D341Med (cell line): ENCODE data around the gene ST6GALNAC4.
A peak's percentile ranks its signal among the peaks of the same experiment; 100 is the strongest.

ENCODE experiments used
- DNase-seq: peaks from one replicate; pipeline ENCODE4 v3.0.0; 2012; ENCODE audit warnings: low spot score

Gene ST6GALNAC4

DNA sequence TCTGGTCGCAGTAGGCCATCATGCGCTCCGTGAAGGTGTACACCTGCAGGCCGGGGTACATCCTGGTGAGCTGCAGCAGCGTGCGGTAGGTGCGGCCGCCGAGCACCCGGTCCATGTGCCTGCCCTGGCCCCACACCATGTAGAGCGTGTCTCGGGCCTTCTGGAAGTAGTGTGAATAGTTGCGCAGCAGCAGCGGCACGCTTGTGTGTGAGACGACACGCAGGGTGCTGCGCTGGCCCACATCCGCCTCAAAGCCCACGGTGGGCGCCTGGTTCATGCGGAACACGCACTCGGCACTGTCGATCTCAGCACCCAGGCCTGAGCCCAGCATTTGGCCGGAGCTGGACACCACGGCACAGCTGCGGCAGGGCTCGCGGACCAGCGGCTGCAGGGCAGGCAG lies 4.5 kb downstream of the ST6GALNAC4 start:
- DNase-seq, result no peak

GRCh38 chr9:127910613-127911205 lies 6.1 kb downstream of the ST6GALNAC4 start:
- peak; percentile 73 for DNase-seq

- no peak for DNase-seq
These were observed 7.0 kb downstream of the ST6GALNAC4 start for GRCh38 chr9:127909839-127910273.

DNA sequence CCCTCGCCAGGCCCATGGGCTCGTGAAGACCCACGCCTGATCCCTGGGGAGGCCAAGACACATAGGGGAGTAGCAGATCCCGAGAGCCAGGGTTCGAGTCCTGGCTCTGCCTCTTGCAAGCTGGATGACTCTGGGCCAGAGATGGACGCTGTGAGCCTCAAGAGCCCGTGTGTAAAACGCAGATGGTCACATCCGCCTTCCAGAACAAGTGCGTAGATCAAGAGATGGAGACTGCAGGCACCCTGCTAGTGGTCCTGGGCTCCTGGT lies 8.2 kb downstream of the ST6GALNAC4 start:
- DNase-seq, result no peak

- DNase-seq, result no peak
These were observed 8.8 kb downstream of the ST6GALNAC4 start for GRCh38 chr9:127907867-127908659.

- no peak for DNase-seq
These were observed 11.1 kb downstream of the ST6GALNAC4 start for GRCh38 chr9:127905788-127906191.

- DNase-seq, result no peak
These were observed 11.7 kb downstream of the ST6GALNAC4 start for GRCh38 chr9:127905004-127905728.

DNA sequence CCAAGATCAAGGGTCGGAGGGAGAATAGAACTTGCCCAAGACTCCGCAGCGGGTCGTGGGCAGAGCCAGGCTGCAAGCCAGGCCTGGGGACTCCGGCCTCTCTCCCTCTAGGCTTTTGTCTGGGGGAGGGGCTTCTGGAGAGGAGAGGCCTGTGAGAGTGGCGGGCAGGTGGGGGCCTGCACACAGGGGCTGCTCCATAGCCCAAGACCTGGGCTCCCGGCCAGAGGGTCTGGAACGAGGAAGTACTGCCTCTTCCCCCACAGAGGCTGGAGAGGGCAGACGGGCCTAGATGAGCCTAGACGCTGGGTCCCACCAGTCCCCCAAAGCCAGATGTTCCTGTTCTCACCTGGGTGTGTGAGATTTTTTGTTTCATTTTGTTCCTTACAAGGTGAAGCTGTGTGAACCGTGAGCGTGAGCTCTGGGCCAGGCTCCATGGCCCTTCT lies 12.3 kb downstream of the ST6GALNAC4 start:
- no peak for DNase-seq

DNA sequence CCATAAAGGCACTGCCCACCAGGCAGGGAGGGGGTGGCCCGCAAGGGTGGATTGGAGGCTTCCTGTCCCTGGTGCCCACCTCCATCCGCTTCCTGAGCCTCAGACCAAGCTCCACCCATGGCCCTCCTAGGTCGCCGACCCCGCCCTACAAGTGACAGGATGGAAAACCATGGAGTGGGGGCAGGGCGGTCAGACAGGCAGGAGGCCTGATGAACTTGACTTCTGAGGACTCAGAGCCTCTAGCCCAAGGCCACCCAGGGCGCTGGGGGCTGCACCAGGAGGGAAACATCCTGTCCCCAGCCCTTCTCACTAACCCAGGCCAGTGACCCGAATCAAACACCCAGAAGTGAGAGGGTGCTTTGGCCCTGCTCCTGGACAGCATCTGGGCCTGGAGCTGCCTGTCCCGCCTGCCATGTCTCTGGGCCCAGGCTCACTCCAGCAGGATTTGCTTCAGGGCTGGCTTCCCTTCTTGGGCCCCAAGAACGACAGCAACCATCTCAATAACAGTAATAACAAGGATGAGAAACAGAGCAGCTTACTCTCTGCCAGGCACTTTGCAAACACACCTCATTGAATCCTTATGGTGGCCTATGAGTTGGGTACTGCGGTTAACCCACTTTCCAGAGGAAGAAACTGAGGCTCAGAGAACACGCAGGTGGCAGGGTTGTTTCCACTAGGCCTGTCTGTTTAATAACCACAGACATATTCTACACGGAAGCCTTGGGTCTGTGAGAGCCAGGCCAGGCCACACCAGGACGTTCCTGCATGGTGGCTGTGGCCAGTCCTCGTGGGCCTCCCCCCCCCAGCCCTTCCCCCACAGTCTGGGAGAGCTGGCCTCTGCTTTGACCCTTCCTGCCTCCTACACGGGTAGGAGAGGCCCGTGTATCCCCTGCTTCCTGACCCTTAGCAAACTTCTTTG lies 13.0 kb downstream of the ST6GALNAC4 start:
- no peak for DNase-seq

- peak; percentile 97 for DNase-seq
These were observed 17.5 kb downstream of the ST6GALNAC4 start, which contains the start of gene ST6GALNAC6 for GRCh38 chr9:127899128-127899943. TSS of gene ST6GALNAC6 (minus strand) at chr9:127899603. CDS start at chr9:127897981, 1,622 bp downstream.

DNA sequence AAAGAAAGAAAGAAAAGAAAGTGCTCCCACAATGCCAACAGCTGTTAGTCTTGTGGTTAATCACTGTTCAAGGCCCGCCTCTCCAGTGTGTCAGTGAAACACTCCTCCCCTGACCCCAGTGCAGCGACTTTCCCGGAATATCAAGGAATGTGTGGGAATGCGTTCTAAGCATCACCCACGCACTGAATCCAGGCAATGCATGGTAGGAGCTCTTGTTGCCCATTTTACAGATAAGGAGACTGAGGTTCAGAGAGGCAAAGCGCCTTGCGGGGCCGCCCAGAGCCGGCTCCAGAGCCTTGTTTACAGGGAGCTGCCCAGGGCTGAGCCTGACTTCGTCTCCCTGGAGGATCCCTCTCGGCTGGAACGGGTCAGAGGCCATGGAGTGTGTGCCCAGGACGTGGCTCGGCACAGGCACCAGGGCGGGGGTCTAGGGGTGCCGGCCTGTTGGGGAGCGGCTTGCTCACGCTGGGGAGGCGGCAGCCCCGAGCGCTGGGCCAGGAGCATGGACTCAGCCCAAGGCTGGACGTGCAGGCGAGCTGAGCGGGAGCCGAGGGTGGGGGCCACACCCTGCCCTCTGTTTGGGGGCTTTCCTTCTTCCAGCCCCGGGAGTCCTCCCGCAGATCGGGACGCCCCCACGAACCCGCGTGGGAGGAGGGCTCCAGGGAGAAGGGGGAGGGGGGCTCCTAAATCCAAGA lies 18.3 kb downstream of the ST6GALNAC4 start:
- DNase-seq, result peak; percentile 66

DNA sequence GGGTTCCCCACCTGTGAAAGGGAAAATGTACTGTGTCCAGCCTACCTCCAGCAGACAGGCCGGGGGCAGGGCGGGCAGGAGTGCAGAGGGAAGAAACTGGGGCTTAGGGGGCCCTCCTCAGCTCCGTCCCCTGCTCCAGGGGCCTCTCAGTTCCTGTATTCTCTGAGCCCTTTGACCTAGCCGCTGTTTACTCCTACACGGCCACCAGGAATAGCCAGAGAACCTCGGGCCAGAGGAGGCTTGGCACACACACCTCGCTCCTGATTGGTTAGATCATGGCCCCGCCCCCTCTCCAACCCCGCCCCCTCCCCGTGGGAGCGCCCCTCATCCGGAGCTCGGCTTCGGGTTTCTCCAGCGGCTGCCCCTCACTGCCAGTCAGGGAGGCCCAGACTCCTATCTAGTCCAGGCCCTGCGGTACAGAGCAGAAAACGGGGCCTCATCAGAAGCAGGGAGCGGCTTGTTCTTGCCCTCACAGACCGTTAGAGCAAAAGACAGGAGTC lies 19.6 kb downstream of the ST6GALNAC4 start:
- DNase-seq, result peak; percentile 89

DNA sequence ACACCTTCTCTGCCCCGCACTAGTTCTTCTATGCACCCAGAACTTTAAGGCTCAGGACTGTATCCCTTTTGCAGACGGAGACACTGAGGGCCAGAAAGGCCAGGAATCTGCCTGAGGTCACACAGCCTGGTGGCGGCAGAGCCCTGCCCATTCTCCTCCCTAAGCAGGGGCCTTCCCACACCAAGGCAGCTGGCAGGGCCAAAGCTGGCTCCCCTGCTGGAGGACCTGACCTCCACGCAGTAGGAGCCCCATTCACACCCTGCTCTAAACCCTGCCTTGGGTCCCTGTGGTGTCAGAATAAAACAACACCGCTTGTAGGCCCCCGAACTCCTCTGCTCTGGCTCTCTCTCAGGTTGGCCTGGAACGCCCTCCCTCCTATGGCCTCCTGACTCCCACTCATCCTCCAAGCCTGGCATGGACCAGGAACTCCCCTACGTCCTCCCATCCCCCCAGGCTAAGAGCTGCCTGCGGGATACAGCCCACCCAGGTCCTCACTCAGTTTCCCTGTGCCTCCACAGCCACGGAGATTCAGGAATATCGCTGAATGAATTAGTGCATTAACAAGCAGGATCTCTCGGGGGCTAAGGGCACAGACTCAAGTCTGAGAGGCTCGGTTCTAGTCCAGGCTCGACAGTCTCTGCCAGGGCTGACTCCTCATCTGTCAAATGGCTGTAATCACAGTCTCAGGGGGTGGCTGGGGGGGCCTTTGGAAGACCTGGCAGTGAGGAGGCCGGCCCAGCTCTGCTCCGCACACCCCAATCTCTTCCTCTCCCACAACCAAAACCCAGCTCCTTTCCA lies 20.2 kb downstream of the ST6GALNAC4 start:
- DNase-seq, result no peak

GRCh38 chr9:127895811-127896210 lies 21.0 kb downstream of the ST6GALNAC4 start:
- DNase-seq, result no peak

DNA sequence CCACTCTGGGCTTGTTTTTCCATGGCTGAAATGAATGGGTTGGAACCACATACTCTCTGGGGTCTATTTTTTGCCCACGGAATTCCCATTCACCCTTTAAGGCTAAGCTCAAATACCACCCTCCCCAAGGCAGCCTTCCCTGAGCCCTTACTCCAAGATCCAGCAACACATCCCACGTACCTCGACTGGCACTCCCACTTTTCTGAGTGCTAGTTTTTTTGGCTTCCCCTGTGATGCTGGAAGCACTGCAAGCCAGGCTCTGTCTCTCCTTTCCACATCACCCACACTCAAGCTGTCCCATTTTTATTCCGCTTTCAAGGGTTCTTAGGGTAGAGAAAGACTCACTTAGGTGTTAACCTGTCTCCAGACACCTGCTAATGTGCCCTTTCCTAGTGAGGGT lies 23.4 kb downstream of the ST6GALNAC4 start:
- DNase-seq, result no peak

- DNase-seq, result no peak
These were observed 24.0 kb downstream of the ST6GALNAC4 start for GRCh38 chr9:127892831-127893230.

DNA sequence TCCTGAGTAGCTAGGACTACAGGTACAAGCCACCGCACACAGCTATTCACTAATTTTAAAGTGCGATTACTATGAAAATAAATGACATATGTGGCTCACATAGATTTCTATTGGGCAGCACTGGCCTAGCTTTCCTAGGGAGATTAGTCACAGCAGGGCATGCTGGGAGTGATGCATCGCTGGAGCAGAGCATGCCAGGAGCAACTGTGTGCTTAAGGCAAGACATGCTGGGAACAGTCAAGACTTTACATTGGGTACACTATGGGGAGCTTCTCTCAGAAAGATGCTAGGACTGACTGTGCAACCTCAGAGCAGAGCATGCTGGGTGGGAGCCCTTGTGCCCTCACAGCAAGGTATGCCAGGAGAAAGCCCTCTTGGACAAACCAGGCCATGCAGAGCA lies 26.8 kb downstream of the ST6GALNAC4 start:
- no peak for DNase-seq

- no peak for DNase-seq
These were observed 29.0 kb downstream of the ST6GALNAC4 start for GRCh38 chr9:127887792-127888191.

- DNase-seq, result no peak
These were observed 30.4 kb downstream of the ST6GALNAC4 start for GRCh38 chr9:127886401-127886972.
